DND-41 (cell line): ENCODE measurements around the gene HHLA2.
"Not testable (repeated sequence)": the region's sequence is repeated elsewhere in the genome, so short reads cannot be mapped to it uniquely, and the experiment has no call there.

Experiments
- ATAC-seq: fragments of 200-7000 bp; cut with Tn5 transposase; 3 replicates; pipeline ENCODE4 v1.9.1; 2021; ENCODE audit warnings: low read depth; ENCODE audit not compliant: insufficient read depth
- DNase-seq: peaks from one replicate; pipeline ENCODE4 v3.0.0-alpha.2; 2020
- H2AFZ ChIP-seq: 2 replicates; pipeline ENCODE4 v1.6.0; 2012; ENCODE audit warnings: low read depth, low read length
- H3K27ac ChIP-seq: 2 replicates; pipeline ENCODE4 v1.5.1; 2012; ENCODE audit warnings: low read length, inconsistent platforms
- H3K27me3 ChIP-seq: fragments of 200-600 bp; sonication (generic); 2 replicates; pipeline ENCODE4 v1.6.0; 2012; ENCODE audit warnings: low read length, mild to moderate bottlenecking, inconsistent platforms; ENCODE audit not compliant: insufficient read depth, poor library complexity
- H3K36me3 ChIP-seq: 2 replicates; pipeline ENCODE4 v1.5.1; 2012; ENCODE audit warnings: low read length, inconsistent platforms; ENCODE audit not compliant: insufficient read depth
- H3K4me1 ChIP-seq: 2 replicates; pipeline ENCODE4 v1.5.1; 2012; ENCODE audit warnings: mild to moderate bottlenecking, low read length; ENCODE audit not compliant: insufficient read depth
- H3K4me2 ChIP-seq: 2 replicates; pipeline ENCODE4 v1.6.0; 2012; ENCODE audit warnings: mild to moderate bottlenecking, moderate library complexity, low read length, inconsistent platforms; ENCODE audit not compliant: insufficient read depth
- H3K4me3 ChIP-seq, 2 experiments: fragments of 200-600 bp in 1 of 2; shearing (Covaris generic) in 1 of 2; 2 replicates each; pipeline ENCODE4 v1.5.1; 2012 to 2016; ENCODE audit warnings: inconsistent platforms in 2 of 2, low read length in 2 of 2, mild to moderate bottlenecking in 2 of 2, low read depth in 1 of 2, moderate library complexity in 1 of 2
- H3K79me2 ChIP-seq: 2 replicates; pipeline ENCODE4 v1.6.0; 2012; ENCODE audit warnings: low read length, inconsistent platforms; ENCODE audit not compliant: insufficient read depth
- H3K9ac ChIP-seq: 2 replicates; pipeline ENCODE4 v1.6.0; 2012; ENCODE audit warnings: low read depth, mild to moderate bottlenecking, inconsistent platforms, low read length, moderate library complexity
- H3K9me3 ChIP-seq: 2 replicates; pipeline ENCODE4 v1.5.1; 2012; ENCODE audit warnings: low read length, moderate library complexity, mild to moderate bottlenecking, inconsistent platforms; ENCODE audit not compliant: insufficient read depth, severe bottlenecking
- H4K20me1 ChIP-seq: 2 replicates; pipeline ENCODE4 v1.6.0; 2012; ENCODE audit warnings: low read length; ENCODE audit not compliant: insufficient read depth
- CTCF ChIP-seq: IDR thresholded peaks from 2 replicates; pipeline ENCODE4 v1.5.1; 2012; ENCODE audit warnings: borderline replicate concordance, low read length, moderate library complexity, mild to moderate bottlenecking; ENCODE audit not compliant: poor library complexity, severe bottlenecking; ENCODE audit errors: extremely low read depth
- EZH2 ChIP-seq: IDR thresholded peaks from 3 replicates; pipeline ENCODE4 v1.6.1; 2012; ENCODE audit warnings: borderline replicate concordance, low read depth, mild to moderate bottlenecking, moderate library complexity, low read length, inconsistent platforms; ENCODE audit not compliant: severe bottlenecking

HHLA2 gene

GRCh38 chr3:108283006-108283405, 13.3 kb upstream of the HHLA2 start:
- H3K36me3 ChIP-seq: no peaks in the 10 kb centered on the region
- H3K4me1 ChIP-seq: no peaks in the 10 kb centered on the region
- peaks cover 14% of the 10 kb centered on the region for H3K9me3 ChIP-seq
- H3K27ac ChIP-seq: no peak overlapping the region
- no peak overlapping the region for H3K9ac ChIP-seq
- TF ChIP-seq EZH2 (no peak), CTCF (no peak)
- H2AFZ ChIP-seq: no peak overlapping the region
- no peaks in the 10 kb centered on the region for H4K20me1 ChIP-seq
- no peak overlapping the region for H3K4me3 ChIP-seq
- no peaks in the 10 kb centered on the region for H3K27me3 ChIP-seq
- DNase-seq: no peak
- no peak overlapping the region for H3K4me2 ChIP-seq
- no peaks in the 10 kb centered on the region for H3K79me2 ChIP-seq
- ATAC-seq: no peak

GRCh38 chr3:108283989-108284388, 12.4 kb upstream of the HHLA2 start:
- H3K27me3 ChIP-seq: no peaks in the 10 kb centered on the region
- no peaks in the 10 kb centered on the region for H4K20me1 ChIP-seq
- no peak for DNase-seq
- no peak for ATAC-seq
- no peaks in the 10 kb centered on the region for H3K79me2 ChIP-seq
- no peak overlapping the region for H3K9ac ChIP-seq
- no peak overlapping the region for H3K4me3 ChIP-seq
- peaks cover 8% of the 10 kb centered on the region for H3K9me3 ChIP-seq
- H2AFZ ChIP-seq: no peak overlapping the region
- no peak overlapping the region for H3K27ac ChIP-seq
- no peaks in the 10 kb centered on the region for H3K36me3 ChIP-seq
- TF ChIP-seq CTCF (no peak), EZH2 (no peak)
- no peaks in the 10 kb centered on the region for H3K4me1 ChIP-seq
- no peak overlapping the region for H3K4me2 ChIP-seq

GRCh38 chr3:108285176-108285575, 11.2 kb upstream of the HHLA2 start:
- no peak overlapping the region for H3K9ac ChIP-seq
- H3K27me3 ChIP-seq: no peaks in the 10 kb centered on the region
- no peak overlapping the region for H3K4me3 ChIP-seq
- no peaks in the 10 kb centered on the region for H3K79me2 ChIP-seq
- no peaks in the 10 kb centered on the region for H3K9me3 ChIP-seq
- TF ChIP-seq CTCF: no peak
- TF ChIP-seq EZH2: no peak
- ATAC-seq: no peak
- no peak overlapping the region for H2AFZ ChIP-seq
- no peaks in the 10 kb centered on the region for H3K36me3 ChIP-seq
- no peak overlapping the region for H3K27ac ChIP-seq
- no peaks in the 10 kb centered on the region for H4K20me1 ChIP-seq
- no peak overlapping the region for H3K4me2 ChIP-seq
- DNase-seq: no peak
- no peaks in the 10 kb centered on the region for H3K4me1 ChIP-seq

GRCh38 chr3:108287146-108287545, 9.2 kb upstream of the HHLA2 start:
- Histone ChIP-seq H3K9ac (no peak overlapping the region), H2AFZ (no peak overlapping the region), H3K79me2 (no peaks in the 10 kb centered on the region), H3K4me3 (no peak overlapping the region), H3K27me3 (no peaks in the 10 kb centered on the region), H3K4me1 (no peaks in the 10 kb centered on the region), H3K36me3 (no peaks in the 10 kb centered on the region), H4K20me1 (no peaks in the 10 kb centered on the region), H3K27ac (no peak overlapping the region), H3K4me2 (no peak overlapping the region), H3K9me3 (no peaks in the 10 kb centered on the region)
- DNase-seq (no peak), ATAC-seq (no peak)
- TF ChIP-seq CTCF (no peak), EZH2 (no peak)

- H3K36me3 ChIP-seq, H3K9ac ChIP-seq, H3K4me3 ChIP-seq, ATAC-seq, H3K4me2 ChIP-seq, H4K20me1 ChIP-seq, H3K27me3 ChIP-seq, DNase-seq, H3K27ac ChIP-seq, H3K9me3 ChIP-seq, H3K79me2 ChIP-seq, H3K4me1 ChIP-seq, H2AFZ ChIP-seq: not testable (repeated sequence)
Measured at GRCh38 chr3:108288193-108288592, 8.2 kb upstream of the HHLA2 start.
